Type B pancreatic cell (in vitro differentiated cells): ENCODE measurements around the gene TECPR2. TPM values are rescaled to one million over a fixed set of nuclear protein-coding genes. Genes with fewer than 3 reads are reported as not detected.
A peak's percentile ranks its signal among the peaks of the same experiment; 100 is the strongest.

Experiments used
- DNase-seq: peaks from one replicate; pipeline ENCODE4 v3.0.0; 2021; ENCODE audit warnings: mixed read lengths; ENCODE audit not compliant: unreplicated experiment; ENCODE audit errors: extremely low spot score
- H3K27ac Mint-ChIP-seq: 2 replicates; pipeline ENCODE4 v1.8.0; 2021; ENCODE audit warnings: mild to moderate bottlenecking, mixed read lengths
- H3K27me3 Mint-ChIP-seq: 2 replicates; pipeline ENCODE4 v1.8.0; 2021; ENCODE audit warnings: mixed read lengths
- H3K36me3 Mint-ChIP-seq: 2 replicates; pipeline ENCODE4 v1.8.0; 2021; ENCODE audit warnings: mixed read lengths
- H3K4me1 Mint-ChIP-seq: one replicate; pipeline ENCODE4 v1.8.0; 2021; ENCODE audit warnings: mixed read lengths; ENCODE audit not compliant: unreplicated experiment
- H3K4me3 Mint-ChIP-seq: 2 replicates; pipeline ENCODE4 v1.8.0; 2021; ENCODE audit warnings: mild to moderate bottlenecking, mixed read lengths
- H3K9me3 Mint-ChIP-seq: 2 replicates; pipeline ENCODE4 v1.8.0; 2021; ENCODE audit warnings: mixed read lengths
- CTCF ChIP-seq: fragments of 200-600 bp; sonication (generic); conservative IDR thresholded peaks from 2 replicates; pipeline ENCODE4 v1.5.0; 2021; ENCODE audit warnings: antibody characterized with exemption, mild to moderate bottlenecking
- long read RNA-seq: library from polyadenylated mRNA; unstranded; transcript quantifications from one replicate; pipeline ENCODE4 v2.0.0, GENCODE V29; 2020
- total RNA-seq: library from RNA; stranded (reverse); gene quantifications from 2 replicates; pipeline ENCODE4 v1.2.1, GENCODE V29; 2021; ENCODE audit warnings: low replicate concordance

TECPR2 gene
- 25.5 and 31.0 TPM in 2 replicates for total RNA-seq
- long read RNA-seq, partial matches to known transcripts = 12 of 15 reads
- long read RNA-seq, other reads (novel, unspliced or antisense) = 3 of 15 reads

GRCh38 chr14:102362545-102363181 lies at the start of gene TECPR2, which contains the start of gene CINP:
TECPR2 (plus strand) TSS chr14:102362941; CDS start chr14:102376722, 13,781 bp downstream.
CINP (minus strand) TSS chr14:102362890; CDS start chr14:102362851, 39 bp downstream.
- no peaks in the 10 kb centered on the region for H3K9me3 Mint-ChIP-seq
- H3K4me1 Mint-ChIP-seq = peaks cover 5% of the 10 kb centered on the region
- H3K4me3 Mint-ChIP-seq = peak within 1 kb of the TSS; percentile 96
- H3K36me3 Mint-ChIP-seq = peaks cover 7% of the 10 kb centered on the region
- peak within 1 kb of the TSS; percentile 93 for H3K27ac Mint-ChIP-seq
- no peaks in the 10 kb centered on the region for H3K27me3 Mint-ChIP-seq
- no peak for TF ChIP-seq CTCF
- peak; percentile 98 for DNase-seq

GRCh38 chr14:102314242-102315011 lies 48.3 kb upstream of the TECPR2 start:
- Mint-ChIP-seq H3K4me1 (peaks cover 30% of the 10 kb centered on the region), H3K27ac (peak overlapping the region; percentile 90)
- TF ChIP-seq CTCF = peak; percentile 100

GRCh38 chr14:102315121-102315520 lies 47.6 kb upstream of the TECPR2 start:
- DNase-seq = no peak
- no peak overlapping the region for H3K27ac Mint-ChIP-seq
- peaks cover 14% of the 10 kb centered on the region for H3K27me3 Mint-ChIP-seq
- no peaks in the 10 kb centered on the region for H3K36me3 Mint-ChIP-seq
- H3K4me3 Mint-ChIP-seq = peak overlapping the region; percentile 89
- peaks cover 31% of the 10 kb centered on the region for H3K4me1 Mint-ChIP-seq
- no peak for TF ChIP-seq CTCF
- no peaks in the 10 kb centered on the region for H3K9me3 Mint-ChIP-seq

More at GRCh38 chr14:102314242-102315011, 48.3 kb upstream of the TECPR2 start:
- peak overlapping the region; percentile 89 for H3K4me3 Mint-ChIP-seq
- H3K36me3 Mint-ChIP-seq = no peaks in the 10 kb centered on the region
- DNase-seq = peak; percentile 87
- H3K27me3 Mint-ChIP-seq = peaks cover 14% of the 10 kb centered on the region
- H3K9me3 Mint-ChIP-seq = no peaks in the 10 kb centered on the region

GRCh38 chr14:102316338-102316742 lies 46.4 kb upstream of the TECPR2 start:
- Mint-ChIP-seq H3K9me3 (no peaks in the 10 kb centered on the region), H3K36me3 (peaks cover under 1% of the 10 kb centered on the region), H3K4me1 (peaks cover 32% of the 10 kb centered on the region), H3K27me3 (peaks cover 14% of the 10 kb centered on the region), H3K27ac (peak overlapping the region; percentile 98), H3K4me3 (peak overlapping the region; percentile 98)
- TF ChIP-seq CTCF = no peak
- DNase-seq = no peak

- TF ChIP-seq CTCF = peak; percentile 72
- Mint-ChIP-seq H3K4me1 (peaks cover 38% of the 10 kb centered on the region), H3K27ac (peak overlapping the region; percentile 98), H3K4me3 (peak overlapping the region; percentile 98), H3K27me3 (peaks cover 14% of the 10 kb centered on the region), H3K9me3 (no peaks in the 10 kb centered on the region), H3K36me3 (peaks cover 3% of the 10 kb centered on the region)
- peak; percentile 99 for DNase-seq
Measured at GRCh38 chr14:102316743-102317563, 45.8 kb upstream of the TECPR2 start.
